Measurements from ENCODE around the gene GRWD1.
A peak's percentile ranks its signal among the peaks of the same experiment; 100 is the strongest.
"Not testable (repeated sequence)": the region's sequence is repeated elsewhere in the genome, so short reads cannot be mapped to it uniquely, and the experiment has no call there.

The GRWD1 gene

GRCh38 chr19:48480558-48481500 is 35.0 kb downstream of the GRWD1 start:
- peak; percentile 49 for DNase-seq

GRCh38 chr19:48481846-48482639 is 36.3 kb downstream of the GRWD1 start:
- peak; percentile 53 for DNase-seq

- no peak for DNase-seq
Measured at GRCh38 chr19:48483301-48483700, 37.5 kb downstream of the GRWD1 start.

GRCh38 chr19:48484247-48484893 is 38.6 kb downstream of the GRWD1 start:
- DNase-seq: no peak

GRCh38 chr19:48484931-48485612 is 39.3 kb downstream of the GRWD1 start:
- DNase-seq: no peak

- DNase-seq: not testable (repeated sequence)
Measured at GRCh38 chr19:48486706-48487105, 40.9 kb downstream of the GRWD1 start.

- no peak for DNase-seq
Measured at GRCh38 chr19:48487544-48487943, 41.8 kb downstream of the GRWD1 start.

GRCh38 chr19:48487948-48488347 is 42.2 kb downstream of the GRWD1 start:
- peak; percentile 81 for DNase-seq

- DNase-seq: not testable (repeated sequence)
Measured at GRCh38 chr19:48488478-48488877, 42.7 kb downstream of the GRWD1 start.

- peak; percentile 42 for DNase-seq
Measured at GRCh38 chr19:48489608-48490216, 43.9 kb downstream of the GRWD1 start.

GRCh38 chr19:48490981-48491792 is 45.4 kb downstream of the GRWD1 start:
- peak; percentile 22 for DNase-seq

- DNase-seq: no peak
Measured at GRCh38 chr19:48491793-48492123, 46.0 kb downstream of the GRWD1 start.

- DNase-seq: peak; percentile 97
Measured at GRCh38 chr19:48492925-48493717, 47.3 kb downstream of the GRWD1 start.

- DNase-seq: no peak
Measured at GRCh38 chr19:48493718-48494401, 48.1 kb downstream of the GRWD1 start.

- DNase-seq: no peak
Measured at GRCh38 chr19:48495396-48495795, 49.6 kb downstream of the GRWD1 start.

GRCh38 chr19:48496959-48497727 is 51.4 kb downstream of the GRWD1 start:
- DNase-seq: no peak

GRCh38 chr19:48497728-48498594 is 52.2 kb downstream of the GRWD1 start:
- DNase-seq: no peak

All from fibroblast of skin of right biceps (primary cell).